Measurements from ENCODE around the gene TUBB2B.

DNA sequence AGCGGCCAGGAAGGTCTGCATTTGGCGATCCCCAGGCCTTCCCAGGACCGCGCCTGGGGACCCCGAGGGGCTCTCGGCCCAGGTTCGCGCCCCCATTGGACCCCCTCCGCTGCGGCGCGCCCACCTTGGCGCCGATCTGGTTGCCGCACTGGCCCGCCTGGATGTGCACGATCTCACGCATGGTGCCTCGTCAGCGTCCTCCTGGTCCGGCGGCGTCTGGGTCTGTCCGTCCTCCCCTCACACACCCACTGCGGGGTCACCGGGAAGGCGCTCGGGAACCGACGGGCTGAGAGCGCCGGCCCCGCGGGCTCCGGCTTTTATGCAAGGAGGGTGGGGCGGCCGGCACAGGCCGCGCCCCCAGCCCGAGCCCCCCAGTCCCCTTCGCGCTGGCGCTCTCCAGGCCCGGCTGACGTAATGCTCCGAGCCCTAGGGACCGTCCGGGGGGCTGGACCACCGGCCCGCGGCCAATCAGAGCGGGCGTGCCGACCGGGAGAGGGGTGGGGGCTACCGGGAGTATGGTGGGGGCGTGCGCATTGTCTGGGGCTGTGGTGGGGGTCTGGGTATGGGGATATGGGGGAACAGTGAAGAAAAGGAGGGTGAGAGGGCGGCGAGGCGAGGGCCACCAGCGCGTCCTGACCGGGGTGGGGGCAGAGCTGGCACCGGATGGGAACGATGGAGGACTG, at the start of gene TUBB2B:
- TF ChIP-seq, protein P1, sequence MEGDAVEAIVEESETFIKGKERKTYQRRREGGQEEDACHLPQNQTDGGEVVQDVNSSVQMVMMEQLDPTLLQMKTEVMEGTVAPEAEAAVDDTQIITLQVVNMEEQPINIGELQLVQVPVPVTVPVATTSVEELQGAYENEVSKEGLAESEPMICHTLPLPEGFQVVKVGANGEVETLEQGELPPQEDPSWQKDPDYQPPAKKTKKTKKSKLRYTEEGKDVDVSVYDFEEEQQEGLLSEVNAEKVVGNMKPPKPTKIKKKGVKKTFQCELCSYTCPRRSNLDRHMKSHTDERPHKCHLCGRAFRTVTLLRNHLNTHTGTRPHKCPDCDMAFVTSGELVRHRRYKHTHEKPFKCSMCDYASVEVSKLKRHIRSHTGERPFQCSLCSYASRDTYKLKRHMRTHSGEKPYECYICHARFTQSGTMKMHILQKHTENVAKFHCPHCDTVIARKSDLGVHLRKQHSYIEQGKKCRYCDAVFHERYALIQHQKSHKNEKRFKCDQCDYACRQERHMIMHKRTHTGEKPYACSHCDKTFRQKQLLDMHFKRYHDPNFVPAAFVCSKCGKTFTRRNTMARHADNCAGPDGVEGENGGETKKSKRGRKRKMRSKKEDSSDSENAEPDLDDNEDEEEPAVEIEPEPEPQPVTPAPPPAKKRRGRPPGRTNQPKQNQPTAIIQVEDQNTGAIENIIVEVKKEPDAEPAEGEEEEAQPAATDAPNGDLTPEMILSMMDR (IDR thresholded peaks at IDR 0.05; ENCODE audit: poor library complexity, severe bottlenecking) = no peak
- TF ChIP-seq, protein P2, sequence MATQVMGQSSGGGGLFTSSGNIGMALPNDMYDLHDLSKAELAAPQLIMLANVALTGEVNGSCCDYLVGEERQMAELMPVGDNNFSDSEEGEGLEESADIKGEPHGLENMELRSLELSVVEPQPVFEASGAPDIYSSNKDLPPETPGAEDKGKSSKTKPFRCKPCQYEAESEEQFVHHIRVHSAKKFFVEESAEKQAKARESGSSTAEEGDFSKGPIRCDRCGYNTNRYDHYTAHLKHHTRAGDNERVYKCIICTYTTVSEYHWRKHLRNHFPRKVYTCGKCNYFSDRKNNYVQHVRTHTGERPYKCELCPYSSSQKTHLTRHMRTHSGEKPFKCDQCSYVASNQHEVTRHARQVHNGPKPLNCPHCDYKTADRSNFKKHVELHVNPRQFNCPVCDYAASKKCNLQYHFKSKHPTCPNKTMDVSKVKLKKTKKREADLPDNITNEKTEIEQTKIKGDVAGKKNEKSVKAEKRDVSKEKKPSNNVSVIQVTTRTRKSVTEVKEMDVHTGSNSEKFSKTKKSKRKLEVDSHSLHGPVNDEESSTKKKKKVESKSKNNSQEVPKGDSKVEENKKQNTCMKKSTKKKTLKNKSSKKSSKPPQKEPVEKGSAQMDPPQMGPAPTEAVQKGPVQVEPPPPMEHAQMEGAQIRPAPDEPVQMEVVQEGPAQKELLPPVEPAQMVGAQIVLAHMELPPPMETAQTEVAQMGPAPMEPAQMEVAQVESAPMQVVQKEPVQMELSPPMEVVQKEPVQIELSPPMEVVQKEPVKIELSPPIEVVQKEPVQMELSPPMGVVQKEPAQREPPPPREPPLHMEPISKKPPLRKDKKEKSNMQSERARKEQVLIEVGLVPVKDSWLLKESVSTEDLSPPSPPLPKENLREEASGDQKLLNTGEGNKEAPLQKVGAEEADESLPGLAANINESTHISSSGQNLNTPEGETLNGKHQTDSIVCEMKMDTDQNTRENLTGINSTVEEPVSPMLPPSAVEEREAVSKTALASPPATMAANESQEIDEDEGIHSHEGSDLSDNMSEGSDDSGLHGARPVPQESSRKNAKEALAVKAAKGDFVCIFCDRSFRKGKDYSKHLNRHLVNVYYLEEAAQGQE (IDR thresholded peaks at IDR 0.05; ENCODE audit: borderline replicate concordance) = peak; percentile 97
- no peak for TF ChIP-seq EZH2 (IDR thresholded peaks at IDR 0.05; ENCODE audit: borderline replicate concordance, insufficient read depth, low read length, poor library complexity, severe bottlenecking)
- TF ChIP-seq MXI1 (conservative IDR thresholded peaks at IDR 0.05; ENCODE audit: poor library complexity, severe bottlenecking) = peak; percentile 34
- TF ChIP-seq EP300 (conservative IDR thresholded peaks at IDR 0.05; ENCODE audit: poor library complexity, severe bottlenecking) = peak; percentile 60
